NT2/D1 (cell line): ENCODE results near the gene PAQR5.
"Not testable (repeated sequence)": the region's sequence is repeated elsewhere in the genome, so short reads cannot be mapped to it uniquely, and the experiment has no call there.

Source experiments
- DNase-seq: peaks from one replicate; pipeline ENCODE4 v3.0.0-alpha.2; 2011; ENCODE audit warnings: low read depth, low spot score
- H3K27me3 ChIP-seq: 2 replicates; pipeline ENCODE4 v1.6.0; 2011; ENCODE audit warnings: mild to moderate bottlenecking; ENCODE audit not compliant: insufficient read length, insufficient read depth
- H3K36me3 ChIP-seq: 2 replicates; pipeline ENCODE4 v1.6.1; 2011; ENCODE audit warnings: mild to moderate bottlenecking, low read length, mixed read lengths; ENCODE audit not compliant: insufficient read depth, insufficient read length
- H3K4me1 ChIP-seq: 2 replicates; pipeline ENCODE4 v1.5.1; 2011; ENCODE audit not compliant: insufficient read depth, insufficient read length
- H3K4me3 ChIP-seq: 2 replicates; pipeline ENCODE4 v1.5.1; 2011; ENCODE audit warnings: low read depth; ENCODE audit not compliant: insufficient read length
- H3K9ac ChIP-seq: 2 replicates; pipeline ENCODE4 v1.6.0; 2011; ENCODE audit warnings: low read depth; ENCODE audit not compliant: insufficient read length
- H3K9me3 ChIP-seq: 2 replicates; pipeline ENCODE4 v1.5.1; 2011; ENCODE audit warnings: mild to moderate bottlenecking, low read length; ENCODE audit not compliant: insufficient read depth
- SUZ12 ChIP-seq: IDR thresholded peaks from 2 replicates; pipeline ENCODE4 v1.6.1; 2011; ENCODE audit not compliant: insufficient read length, insufficient read depth; ENCODE audit errors: extremely low read depth
- YY1 ChIP-seq: IDR thresholded peaks from 2 replicates; pipeline ENCODE4 v1.6.1; 2011; ENCODE audit not compliant: insufficient read length, insufficient read depth
- ZNF274 ChIP-seq: IDR thresholded peaks from 2 replicates; pipeline ENCODE4 v1.6.1; 2011; ENCODE audit warnings: mild to moderate bottlenecking, low read depth, low read length

PAQR5 gene

DNA sequence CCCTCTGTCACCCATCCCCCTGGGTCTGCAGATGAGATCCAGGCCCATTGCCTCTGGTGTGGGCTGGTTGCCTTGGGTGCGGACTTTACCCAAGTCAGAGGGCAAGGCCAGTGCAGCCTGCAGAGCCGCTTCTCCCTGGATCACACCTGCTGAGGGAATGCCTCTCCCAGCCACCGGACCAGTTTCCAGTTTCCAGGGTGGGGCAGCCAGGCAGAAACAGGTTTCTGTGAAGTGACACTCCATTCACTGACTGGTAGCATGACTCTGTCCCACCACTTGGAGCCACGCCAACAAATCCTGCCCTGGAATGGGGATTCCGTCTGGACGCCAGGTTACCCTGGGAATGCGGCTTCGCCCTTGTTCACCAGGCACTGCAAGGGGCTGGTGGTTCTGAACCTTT lies 30.0 kb downstream of the PAQR5 start:
- H3K4me3 ChIP-seq = no peak overlapping the region
- no peaks in the 10 kb centered on the region; the same call in 1 of the 2 replicates for H3K9me3 ChIP-seq
- peaks cover 6% of the 10 kb centered on the region for H3K4me1 ChIP-seq
- TF ChIP-seq ZNF274 (no peak), YY1 (no peak), SUZ12 (no peak)
- DNase-seq = no peak
- no peak overlapping the region for H3K9ac ChIP-seq
- H3K27me3 ChIP-seq = no peaks in the 10 kb centered on the region
- no peaks in the 10 kb centered on the region for H3K36me3 ChIP-seq

DNA sequence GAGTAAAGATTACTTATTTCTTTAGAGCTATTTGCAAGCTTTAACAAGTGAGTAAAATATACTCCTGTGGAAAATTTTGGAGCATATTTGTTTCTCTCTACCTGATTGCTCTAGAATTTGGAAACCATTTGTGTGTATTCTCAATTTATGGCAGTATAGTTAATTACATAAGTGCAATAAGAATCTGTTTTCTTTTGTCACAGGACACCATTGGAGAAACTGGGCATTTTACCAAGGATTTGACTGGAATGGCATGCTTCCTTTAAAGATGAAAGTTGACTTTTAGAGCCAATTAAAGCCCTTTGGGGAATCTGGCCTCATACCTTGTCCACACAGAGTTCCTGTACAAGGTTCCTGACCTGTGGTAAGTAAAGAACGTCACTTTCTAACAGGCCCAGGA lies 38.4 kb downstream of the PAQR5 start:
- TF ChIP-seq YY1 (no peak), ZNF274 (no peak), SUZ12 (no peak)
- Histone ChIP-seq H3K9ac (no peak overlapping the region), H3K9me3 (peaks cover 10% of the 10 kb centered on the region), H3K4me3 (no peak overlapping the region), H3K36me3 (no peaks in the 10 kb centered on the region), H3K4me1 (no peaks in the 10 kb centered on the region), H3K27me3 (no peaks in the 10 kb centered on the region)
- DNase-seq = no peak

DNA sequence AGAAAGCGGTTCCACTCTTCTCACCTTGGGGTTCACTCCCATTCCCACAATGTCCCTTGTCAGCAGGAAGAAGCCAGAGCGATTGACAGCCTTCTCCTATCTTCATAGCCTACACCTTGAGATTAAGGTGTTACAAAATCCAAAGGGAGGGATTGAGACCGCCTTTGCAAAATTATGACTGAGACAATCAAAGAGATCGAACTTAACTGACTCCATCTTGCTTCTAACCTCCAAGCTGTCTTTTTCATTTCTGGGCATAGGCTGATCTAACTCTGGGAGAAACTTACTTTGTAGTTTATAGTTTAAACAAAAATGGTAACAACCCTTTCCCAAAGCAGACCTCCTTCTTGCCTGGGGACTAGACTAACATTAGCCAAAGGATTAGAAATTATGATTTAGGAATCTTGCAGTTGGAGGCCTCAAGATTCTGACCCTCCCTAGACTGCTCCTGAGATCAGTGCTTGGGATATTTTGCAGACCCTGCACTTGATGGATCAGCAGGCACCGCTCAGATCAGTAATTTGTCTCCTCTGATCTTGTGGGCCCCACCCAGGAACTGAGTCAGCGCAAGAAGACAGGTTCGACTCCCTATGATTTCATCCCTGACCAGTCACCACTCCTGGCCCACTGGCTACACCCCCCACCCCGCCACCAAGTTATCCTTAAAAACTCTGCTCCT lies 40.0 kb downstream of the PAQR5 start:
- Histone ChIP-seq H3K9me3 (peaks cover 10% of the 10 kb centered on the region), H3K36me3 (no peaks in the 10 kb centered on the region), H3K9ac (no peak overlapping the region), H3K4me1 (peaks cover 4% of the 10 kb centered on the region), H3K4me3 (no peak overlapping the region), H3K27me3 (no peaks in the 10 kb centered on the region)
- no peak for DNase-seq
- TF ChIP-seq YY1 = no peak

DNA sequence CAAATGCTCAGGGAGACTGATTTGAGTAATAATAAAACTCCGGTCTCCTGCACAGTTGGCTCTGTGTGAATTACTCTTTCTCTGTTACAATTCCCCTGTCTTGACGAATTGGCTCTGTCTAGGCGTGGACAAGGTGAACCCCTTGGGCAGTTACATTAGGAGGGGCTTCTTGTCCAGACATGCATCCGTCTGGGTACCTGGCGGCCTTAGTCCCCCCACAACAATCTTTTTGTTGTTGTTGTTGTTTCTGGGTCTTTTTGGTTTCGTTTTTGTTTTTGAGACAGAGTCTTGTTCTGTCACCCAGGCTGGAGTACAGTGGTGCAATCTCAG lies 40.5 kb downstream of the PAQR5 start:
- not testable (repeated sequence) for H3K36me3 ChIP-seq

DNA sequence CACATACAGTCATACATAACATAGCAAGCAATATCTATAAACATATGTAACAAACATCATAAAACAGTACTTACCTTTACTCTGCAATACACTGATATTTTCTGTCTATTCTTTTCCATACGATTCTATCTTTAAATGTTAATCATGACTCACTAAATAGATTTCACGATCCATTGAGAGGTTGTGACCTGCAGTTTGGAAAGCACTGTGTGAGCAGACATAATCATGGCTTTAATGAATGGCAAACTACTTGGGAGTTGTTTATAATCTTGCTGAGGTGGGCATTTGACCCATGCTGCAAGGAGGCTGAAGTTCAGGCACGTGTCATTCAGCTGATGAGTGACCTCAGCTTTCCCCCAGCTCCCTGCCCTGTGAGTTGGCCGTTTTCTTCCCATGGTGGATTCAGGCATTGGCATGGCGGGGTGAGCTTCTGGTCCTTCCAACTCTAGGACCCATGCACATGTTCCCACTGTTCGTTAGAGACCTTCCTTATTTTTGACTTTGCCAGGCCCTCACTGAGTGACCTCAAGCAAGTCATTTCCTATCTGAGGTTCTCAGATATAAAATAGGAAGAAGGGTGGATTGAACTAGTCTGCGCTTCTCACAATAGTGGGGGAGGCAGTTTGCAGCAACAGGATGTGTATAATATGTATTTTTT lies 41.7 kb downstream of the PAQR5 start:
- no peak for DNase-seq
- Histone ChIP-seq H3K9ac (no peak overlapping the region), H3K27me3 (no peaks in the 10 kb centered on the region), H3K4me1 (peaks cover 4% of the 10 kb centered on the region), H3K4me3 (no peak overlapping the region), H3K36me3 (no peaks in the 10 kb centered on the region), H3K9me3 (peaks cover 10% of the 10 kb centered on the region)
- TF ChIP-seq YY1 (no peak), SUZ12 (no peak), ZNF274 (no peak)

More for the DNA sequence above, 40.5 kb downstream of the PAQR5 start:
- not testable (repeated sequence) for H3K27me3 ChIP-seq, H3K4me3 ChIP-seq, DNase-seq, H3K4me1 ChIP-seq, H3K9ac ChIP-seq
- H3K9me3 ChIP-seq = peaks cover 10% of the 10 kb centered on the region

DNA sequence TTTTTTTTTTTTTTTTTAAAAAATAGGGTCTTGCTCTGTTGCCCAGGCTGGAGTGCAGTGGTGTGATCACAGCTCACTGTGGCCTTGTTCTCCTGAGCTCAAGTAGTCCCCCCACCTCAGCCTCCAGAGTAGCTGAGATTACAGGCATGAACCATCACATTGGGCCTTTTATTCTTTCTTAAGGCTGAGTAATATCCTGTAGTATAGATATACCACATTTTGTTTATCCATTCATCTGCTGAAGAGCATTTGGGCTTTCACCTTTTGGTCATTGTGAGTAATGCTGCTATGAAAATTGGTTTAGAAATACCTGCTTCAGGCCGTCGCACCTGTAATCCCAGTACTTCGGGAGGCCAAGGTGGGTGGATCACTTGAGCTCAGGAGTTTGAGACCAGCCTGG lies 42.6 kb downstream of the PAQR5 start:
- no peak for DNase-seq
- Histone ChIP-seq H3K4me3 (no peak overlapping the region), H3K36me3 (no peaks in the 10 kb centered on the region), H3K9me3 (peaks cover 10% of the 10 kb centered on the region), H3K9ac (no peak overlapping the region), H3K27me3 (no peaks in the 10 kb centered on the region), H3K4me1 (peaks cover 4% of the 10 kb centered on the region)
- no peak for TF ChIP-seq SUZ12
- TF ChIP-seq ZNF274 = no peak
- no peak for TF ChIP-seq YY1

DNA sequence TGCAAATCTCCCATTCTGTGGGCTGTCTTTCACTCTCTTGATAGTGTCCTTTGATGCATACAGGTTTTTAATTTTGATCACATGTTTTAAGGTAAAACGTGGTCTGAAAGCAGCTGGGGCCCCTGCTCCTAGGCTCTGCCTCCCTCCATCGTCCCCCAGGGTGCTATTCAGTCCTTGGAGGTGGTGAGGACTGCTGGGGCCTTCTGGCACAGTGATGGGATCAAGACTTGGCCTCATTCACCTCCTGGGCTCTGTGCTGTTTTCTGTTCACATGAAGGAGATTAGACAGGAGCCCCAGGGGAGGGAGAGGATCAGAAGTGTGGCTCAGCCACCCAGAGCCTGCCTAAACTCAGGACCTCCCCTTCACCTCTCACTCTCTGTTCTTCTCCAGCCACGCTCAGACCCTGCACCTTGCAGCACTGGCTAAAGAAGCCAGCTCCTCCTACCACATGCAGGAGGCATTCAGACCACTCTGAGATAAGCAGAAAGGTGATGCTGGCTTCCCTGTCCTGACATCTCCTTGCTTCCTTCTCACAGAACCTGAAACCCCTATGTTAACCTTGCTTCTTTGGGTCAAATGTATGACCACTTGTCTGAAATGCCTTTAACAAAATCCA lies 43.9 kb downstream of the PAQR5 start:
- Histone ChIP-seq H3K4me1 (peaks cover 4% of the 10 kb centered on the region), H3K4me3 (no peak overlapping the region), H3K36me3 (no peaks in the 10 kb centered on the region), H3K9ac (no peak overlapping the region), H3K27me3 (no peaks in the 10 kb centered on the region), H3K9me3 (no peaks in the 10 kb centered on the region)
- TF ChIP-seq YY1 = no peak
- DNase-seq = no peak
